Breast epithelium (tissue), 4 donors: ENCODE results near the gene FYCO1. TPM values are rescaled to one million over a fixed set of nuclear protein-coding genes. Genes with fewer than 3 reads are reported as not detected.

Source experiments
- DNase-seq, 2 donors: peaks; one replicate each; pipeline ENCODE4 v3.0.0-alpha.2; 2019; ENCODE audit warnings: low spot score in 2 of 2
- H3K27ac ChIP-seq, 2 donors: fragments of 200-600 bp; sonication (generic) in 1 of 2; one replicate each; pipeline ENCODE4 v1.5.1; 2016 to 2019; ENCODE audit warnings: mild to moderate bottlenecking in 1 of 2
- H3K27me3 ChIP-seq, 2 donors: fragments of 200-600 bp; sonication (generic) in 1 of 2; one replicate each; pipeline versions ENCODE4 v1.5.1 to v1.6.0; 2017 to 2019; ENCODE audit warnings: control low read depth in 1 of 2, mild to moderate bottlenecking in 1 of 2
- H3K36me3 ChIP-seq: fragments of 200-600 bp; one replicate; pipeline ENCODE4 v1.5.1; 2019
- H3K4me1 ChIP-seq, 2 donors: fragments of 200-600 bp; sonication (generic); one replicate each; pipeline ENCODE4 v1.5.1; 2016 to 2019; ENCODE audit warnings: control low read depth in 1 of 2
- H3K4me3 ChIP-seq, 3 donors: fragments of 200-600 bp; sonication (generic); 1 replicate in 2 of 3; 2 replicates in 1 of 3; pipeline ENCODE4 v1.5.1; 2016 to 2019; ENCODE audit warnings: mild to moderate bottlenecking in 3 of 3, moderate library complexity in 2 of 3
- H3K9me3 ChIP-seq, 2 donors: fragments of 200-600 bp; sonication (generic) in 1 of 2; one replicate each; pipeline ENCODE4 v1.5.1; 2016 to 2019; ENCODE audit warnings: control low read depth in 1 of 2
- POLR2A ChIP-seq: fragments of 450-650 bp; IDR thresholded peaks from one replicate; pipeline ENCODE4 v1.6.1; 2016; ENCODE audit warnings: antibody characterized with exemption, mild to moderate bottlenecking, moderate library complexity
- POLR2AphosphoS5 ChIP-seq, 3 donors: sonication (generic); formaldehyde crosslinking; IDR thresholded peaks; one replicate each; pipeline ENCODE4 v1.6.1; 2017; ENCODE audit warnings: antibody characterized with exemption in 3 of 3
- intact Hi-C: fragments of 100-400 bp; cut with DNase I; formaldehyde crosslinking; loops from one replicate; pipeline ENCODE4 v1.15.1; 2023; ENCODE audit warnings: low total_unique reads
- total RNA-seq, 3 donors: library from RNA; depleted of rRNA; stranded (reverse); fragments of >200 nt; gene quantifications; one replicate each; pipeline ENCODE4 v1.1.0, GENCODE V29; 2016
- TF ChIP-seq, protein P1 (sequence below), 3 donors: fragments of 450-650 bp; IDR thresholded peaks; one replicate each; pipeline ENCODE4 v1.5.1; 2016 to 2017; ENCODE audit warnings: antibody characterized with exemption in 3 of 3, mild to moderate bottlenecking in 3 of 3, moderate library complexity in 3 of 3

FYCO1 gene
- total RNA-seq, 3 donors from 2014 or later, result 40.7 to 48.2 (median 44.6) TPM

DNA sequence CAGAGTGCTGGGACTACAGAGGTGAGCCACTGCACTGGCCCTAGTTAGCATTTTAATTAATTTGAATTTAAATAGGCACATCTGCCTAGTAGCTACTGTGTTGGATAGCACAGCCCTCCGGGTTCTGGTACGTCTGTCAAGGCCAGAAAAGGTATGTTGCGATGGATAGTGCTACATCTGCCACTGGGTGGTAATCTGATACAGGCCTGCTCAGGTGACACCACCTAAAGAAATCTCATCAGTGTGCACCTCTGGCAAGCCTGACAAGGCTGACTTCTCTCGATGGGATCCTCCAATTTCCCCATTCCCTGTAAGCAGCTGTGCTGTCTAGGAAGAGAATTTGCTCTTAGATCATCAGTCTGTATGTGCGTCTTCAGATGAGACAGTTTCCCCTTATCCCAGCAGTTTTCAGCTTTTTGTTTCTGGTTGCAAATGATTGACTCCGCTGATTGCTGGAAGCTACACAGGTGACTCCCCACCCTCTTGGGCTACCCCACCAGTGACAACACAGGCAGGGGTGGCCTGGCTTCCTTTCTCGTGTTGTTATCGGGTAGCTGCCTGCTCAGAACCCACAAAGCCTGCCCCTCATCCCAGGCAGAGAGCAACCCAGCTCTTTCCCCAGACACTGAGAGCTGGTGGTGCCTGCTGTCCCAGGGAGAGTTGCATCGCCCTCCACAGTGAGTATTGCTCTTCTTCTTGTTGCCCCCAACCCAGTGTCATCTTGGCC is 109.5 kb downstream of the FYCO1 start, which contains the start of gene CCR9:
Gene CCR9, plus strand, starts transcription at position 565 of the 727 bp plus-strand sequence. CDS start 8,391 bp downstream, outside the sequence.
- no peaks in the 10 kb centered on the region for H3K4me1 ChIP-seq
- intact Hi-C loops, result no loop called here
- H3K9me3 ChIP-seq, result no peaks in the 10 kb centered on the region
- H3K36me3 ChIP-seq, result no peaks in the 10 kb centered on the region
- no peak within 1 kb of the TSS for H3K27ac ChIP-seq
- no peak for DNase-seq
- H3K27me3 ChIP-seq, result no peaks in the 10 kb centered on the region
- H3K4me3 ChIP-seq, result no peak within 1 kb of the TSS
- TF ChIP-seq, protein P1, sequence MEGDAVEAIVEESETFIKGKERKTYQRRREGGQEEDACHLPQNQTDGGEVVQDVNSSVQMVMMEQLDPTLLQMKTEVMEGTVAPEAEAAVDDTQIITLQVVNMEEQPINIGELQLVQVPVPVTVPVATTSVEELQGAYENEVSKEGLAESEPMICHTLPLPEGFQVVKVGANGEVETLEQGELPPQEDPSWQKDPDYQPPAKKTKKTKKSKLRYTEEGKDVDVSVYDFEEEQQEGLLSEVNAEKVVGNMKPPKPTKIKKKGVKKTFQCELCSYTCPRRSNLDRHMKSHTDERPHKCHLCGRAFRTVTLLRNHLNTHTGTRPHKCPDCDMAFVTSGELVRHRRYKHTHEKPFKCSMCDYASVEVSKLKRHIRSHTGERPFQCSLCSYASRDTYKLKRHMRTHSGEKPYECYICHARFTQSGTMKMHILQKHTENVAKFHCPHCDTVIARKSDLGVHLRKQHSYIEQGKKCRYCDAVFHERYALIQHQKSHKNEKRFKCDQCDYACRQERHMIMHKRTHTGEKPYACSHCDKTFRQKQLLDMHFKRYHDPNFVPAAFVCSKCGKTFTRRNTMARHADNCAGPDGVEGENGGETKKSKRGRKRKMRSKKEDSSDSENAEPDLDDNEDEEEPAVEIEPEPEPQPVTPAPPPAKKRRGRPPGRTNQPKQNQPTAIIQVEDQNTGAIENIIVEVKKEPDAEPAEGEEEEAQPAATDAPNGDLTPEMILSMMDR (IDR thresholded peaks at IDR 0.05), result no peak
- no peak for TF ChIP-seq POLR2AphosphoS5 (IDR thresholded peaks at IDR 0.05)
- TF ChIP-seq POLR2A, result no peak

- intact Hi-C loops, result no loop called here
- Histone ChIP-seq H3K27ac (no peak overlapping the region), H3K9me3 (no peaks in the 10 kb centered on the region)
Observed at GRCh38 chr3:45884368-45885201, 111.0 kb downstream of the FYCO1 start.

DNA sequence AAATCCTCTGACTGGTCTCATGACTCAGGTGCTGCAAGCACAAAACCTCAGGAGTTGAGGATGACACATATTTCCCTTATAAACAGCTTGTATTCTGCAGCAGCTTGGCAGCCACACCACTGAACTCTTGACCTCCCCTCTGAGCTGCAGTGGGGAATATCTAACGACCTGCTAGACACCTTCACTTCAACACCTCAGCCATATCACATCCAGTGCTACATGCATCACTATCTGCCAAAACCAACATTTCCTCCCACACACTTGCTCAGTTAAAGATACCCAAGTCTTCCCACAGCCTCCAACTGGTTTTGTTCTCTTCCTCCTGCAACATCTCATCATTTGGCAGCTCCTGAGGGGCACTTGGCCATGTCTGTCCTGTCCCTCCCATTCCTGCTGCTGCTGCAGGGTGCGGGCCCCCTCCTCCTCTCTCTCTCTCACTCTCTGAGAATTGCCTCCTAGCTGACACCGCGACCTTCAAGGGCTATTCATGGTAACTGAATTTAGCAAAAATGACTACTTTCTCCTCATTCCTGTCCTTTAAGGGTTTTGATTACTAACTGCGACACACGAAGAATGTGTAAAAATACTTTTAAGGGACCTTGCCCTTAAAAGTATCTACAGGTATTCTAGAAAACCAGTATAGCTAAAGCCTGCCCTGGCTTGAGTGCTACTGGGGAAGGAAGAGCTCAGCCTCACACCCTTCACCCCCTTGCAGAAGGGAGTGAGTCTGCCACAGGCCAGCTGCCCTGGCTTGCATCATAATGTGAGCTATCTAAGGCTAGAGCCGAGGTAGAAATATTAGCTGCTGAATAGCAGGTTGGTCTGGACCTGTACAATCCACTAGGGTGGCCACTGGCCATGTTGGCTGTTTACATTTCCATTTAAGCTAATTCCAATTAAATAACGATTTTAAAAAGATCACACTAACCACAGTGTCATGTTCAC is 114.3 kb downstream of the FYCO1 start:
- no peak overlapping the region for H3K4me3 ChIP-seq
- TF ChIP-seq, protein P1 (IDR thresholded peaks at IDR 0.05), result no peak
- TF ChIP-seq POLR2AphosphoS5 (IDR thresholded peaks at IDR 0.05) (no peak), POLR2A (no peak)
- H3K9me3 ChIP-seq, result no peaks in the 10 kb centered on the region
- DNase-seq, result no peak
- no peaks in the 10 kb centered on the region for H3K27me3 ChIP-seq
- H3K27ac ChIP-seq, result no peak overlapping the region
- intact Hi-C loops, result no loop called here
- H3K4me1 ChIP-seq, result no peaks in the 10 kb centered on the region
- H3K36me3 ChIP-seq, result no peaks in the 10 kb centered on the region

More at GRCh38 chr3:45884368-45885201, 111.0 kb downstream of the FYCO1 start:
- no peak overlapping the region for H3K4me3 ChIP-seq
- DNase-seq, result no peak
- H3K27me3 ChIP-seq, result no peaks in the 10 kb centered on the region
- no peaks in the 10 kb centered on the region for H3K4me1 ChIP-seq
- TF ChIP-seq POLR2A, result no peak
- TF ChIP-seq POLR2AphosphoS5 (IDR thresholded peaks at IDR 0.05), result no peak
- TF ChIP-seq, protein P1 (IDR thresholded peaks at IDR 0.05), result no peak
- H3K36me3 ChIP-seq, result no peaks in the 10 kb centered on the region

DNA sequence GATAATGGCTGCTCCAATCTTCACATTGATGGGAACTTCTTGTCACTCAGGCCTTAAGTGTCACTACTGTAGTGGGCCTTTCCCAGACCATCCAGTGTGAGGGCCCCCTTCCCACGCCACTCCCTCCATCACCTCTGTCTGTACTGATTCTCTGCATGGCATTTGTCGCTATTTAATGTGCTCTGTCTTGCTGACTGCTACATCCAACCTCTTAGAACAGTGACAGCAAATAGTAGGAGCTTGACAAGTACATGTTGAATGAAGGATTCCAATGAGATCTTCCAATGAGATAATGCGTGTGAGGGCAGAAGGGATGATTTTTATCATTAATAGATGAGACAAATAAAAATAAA is 114.9 kb downstream of the FYCO1 start:
- intact Hi-C loops, result no loop called here
- Histone ChIP-seq H3K27me3 (no peaks in the 10 kb centered on the region), H3K36me3 (no peaks in the 10 kb centered on the region), H3K4me1 (no peaks in the 10 kb centered on the region), H3K4me3 (no peak overlapping the region), H3K9me3 (no peaks in the 10 kb centered on the region), H3K27ac (no peak overlapping the region)
- TF ChIP-seq POLR2AphosphoS5 (IDR thresholded peaks at IDR 0.05), result no peak
- no peak for TF ChIP-seq POLR2A
- TF ChIP-seq, protein P1 (IDR thresholded peaks at IDR 0.05), result no peak
- no peak for DNase-seq
